H1 (cell line): ENCODE results near the gene MRAP2. TPM values are rescaled to one million over a fixed set of nuclear protein-coding genes. Genes with fewer than 3 reads are reported as not detected.

Source experiments
- CTCF ChIA-PET: fragments of 300-600 bp; sonication (Branson Sonifier 250); formaldehyde crosslinking; loops from one replicate; lab custom pipeline; 2021; ENCODE audit not compliant: partially characterized antibody; lab: Charles Lee
- POLR2A ChIA-PET: fragments of 300-600 bp; sonication (Branson Sonifier 250); formaldehyde crosslinking; loops from one replicate; lab custom pipeline; 2021; ENCODE audit warnings: inconsistent platforms; ENCODE audit not compliant: partially characterized antibody; lab: Charles Lee
- DNase-seq, 2 experiments: peaks; one replicate each; pipeline versions ENCODE4 v3.0.0 to v3.0.0-alpha.2; 2010 to 2022; ENCODE audit warnings: low spot score in 2 of 2, low read depth in 1 of 2, mixed read lengths in 1 of 2
- FAIRE-seq: peaks from 2 replicates; lab custom pipeline; 2011; peaks lifted over from hg19 to GRCh38; lab: Jason Lieb, UNC
- H2AFZ ChIP-seq: 2 replicates; pipeline ENCODE4 v1.8.1; 2012; ENCODE audit warnings: low read length, inconsistent platforms
- H2AK5ac ChIP-seq: 2 replicates; pipeline ENCODE4 v1.6.1; 2013; ENCODE audit warnings: low read depth, low read length
- H2BK120ac ChIP-seq: replicated peaks from 2 replicates; pipeline ENCODE3; 2013; ENCODE audit warnings: low read depth, low read length, inconsistent platforms
- H2BK12ac ChIP-seq: 2 replicates; pipeline ENCODE4 v1.6.1; 2013; ENCODE audit warnings: low read depth, low read length
- H2BK15ac ChIP-seq: 2 replicates; pipeline ENCODE4 v1.6.1; 2013; ENCODE audit warnings: low read length
- H2BK20ac ChIP-seq: 2 replicates; pipeline ENCODE4 v1.6.1; 2013; ENCODE audit warnings: low read length
- H2BK5ac ChIP-seq: 2 replicates; pipeline ENCODE4 v1.6.1; 2013; ENCODE audit warnings: low read depth, low read length
- H3K14ac ChIP-seq: 2 replicates; pipeline ENCODE4 v1.6.1; 2013; ENCODE audit warnings: inconsistent platforms; ENCODE audit not compliant: insufficient read length
- H3K18ac ChIP-seq: 2 replicates; pipeline ENCODE4 v1.6.1; 2013; ENCODE audit warnings: low read length; ENCODE audit errors: extremely low read depth
- H3K23ac ChIP-seq: 2 replicates; pipeline ENCODE4 v1.6.1; 2013; ENCODE audit warnings: inconsistent platforms; ENCODE audit not compliant: insufficient read length
- H3K23me2 ChIP-seq: 2 replicates; pipeline ENCODE4 v1.6.1; 2013; ENCODE audit warnings: low read depth, low read length
- H3K27ac ChIP-seq: 2 replicates; pipeline ENCODE4 v1.6.1; 2011; ENCODE audit warnings: low read depth, low read length, inconsistent platforms
- H3K27me3 ChIP-seq, 4 experiments: replicated peaks in 1 of 4; 1 replicate in 1 of 4; 2 replicates in 3 of 4; pipeline versions ENCODE4 v1.6.1 to v1.8.1; 2011 to 2013; ENCODE audit warnings: low read length in 3 of 4, mild to moderate bottlenecking in 3 of 4, inconsistent platforms in 2 of 4, mixed read lengths in 2 of 4, moderate library complexity in 1 of 4; ENCODE audit not compliant: control insufficient read depth in 3 of 4, insufficient read depth in 3 of 4; ENCODE audit errors: extremely low read depth in 1 of 4
- H3K36me3 ChIP-seq, 4 experiments: 2 replicates each; pipeline versions ENCODE4 v1.6.1 to v1.8.1; 2011 to 2013; ENCODE audit warnings: mild to moderate bottlenecking in 4 of 4, low read length in 3 of 4, moderate library complexity in 2 of 4, control low read depth in 1 of 4, inconsistent platforms in 1 of 4; ENCODE audit not compliant: insufficient read depth in 4 of 4, control insufficient read depth in 2 of 4
- H3K4ac ChIP-seq: replicated peaks from 2 replicates; pipeline ENCODE3; 2013; ENCODE audit warnings: low read length, low read depth, mixed read lengths, inconsistent platforms; ENCODE audit not compliant: insufficient read length
- H3K4me1 ChIP-seq, 4 experiments: replicated peaks in 1 of 4; 1 replicate in 1 of 4; 2 replicates in 3 of 4; pipeline versions ENCODE4 v1.6.1 to v1.8.1; 2011 to 2013; ENCODE audit warnings: low read length in 3 of 4, inconsistent platforms in 2 of 4, mixed read lengths in 1 of 4; ENCODE audit not compliant: insufficient read depth in 4 of 4, control insufficient read depth in 3 of 4
- H3K4me2 ChIP-seq, 2 experiments: 2 replicates each; pipeline versions ENCODE4 v1.6.1 to v1.8.1; 2011 to 2013; ENCODE audit warnings: low read depth in 2 of 2, low read length in 2 of 2, control low read depth in 1 of 2, inconsistent platforms in 1 of 2, mild to moderate bottlenecking in 1 of 2; ENCODE audit not compliant: insufficient read depth in 1 of 2
- H3K4me3 ChIP-seq, 4 experiments: fragments of 200-600, 300-600 bp in 1 of 4; sonication (generic), shearing (Covaris generic), sonication (Bioruptor Twin) in 1 of 4; 2 replicates each; pipeline versions ENCODE4 v1.5.1 to v1.8.1; 2011 to 2016; ENCODE audit warnings: low read length in 4 of 4, low read depth in 3 of 4, control low read depth in 2 of 4, inconsistent platforms in 2 of 4, mild to moderate bottlenecking in 2 of 4, mixed read lengths in 1 of 4, moderate library complexity in 1 of 4; ENCODE audit not compliant: insufficient read depth in 2 of 4; ENCODE audit errors: extremely low read depth in 1 of 4
- H3K56ac ChIP-seq: replicated peaks from 2 replicates; pipeline ENCODE3; 2013; ENCODE audit warnings: low read depth, mild to moderate bottlenecking, mixed read lengths, low read length, inconsistent platforms; ENCODE audit not compliant: insufficient read length
- H3K79me1 ChIP-seq: 2 replicates; pipeline ENCODE4 v1.6.1; 2013; ENCODE audit warnings: low read depth, low read length, control low read depth
- H3K79me2 ChIP-seq, 2 experiments: 2 replicates each; pipeline versions ENCODE4 v1.6.1 to v1.8.1; 2012 to 2013; ENCODE audit warnings: low read length in 2 of 2, mild to moderate bottlenecking in 2 of 2, inconsistent platforms in 1 of 2; ENCODE audit not compliant: insufficient read depth in 2 of 2, control insufficient read depth in 1 of 2
- H3K9ac ChIP-seq, 4 experiments: replicated peaks in 1 of 4; 1 replicate in 1 of 4; 2 replicates in 3 of 4; pipeline versions ENCODE4 v1.6.1 to v1.8.1; 2011 to 2013; ENCODE audit warnings: low read depth in 3 of 4, low read length in 3 of 4, control low read depth in 2 of 4, mild to moderate bottlenecking in 2 of 4, moderate library complexity in 2 of 4, inconsistent platforms in 1 of 4; ENCODE audit errors: extremely low read depth in 1 of 4
- H3K9me3 ChIP-seq, 2 experiments: 2 replicates each; pipeline versions ENCODE4 v1.6.1 to v1.8.1; 2012 to 2013; ENCODE audit warnings: mild to moderate bottlenecking in 2 of 2, moderate library complexity in 2 of 2, control low read depth in 1 of 2, inconsistent platforms in 1 of 2, low read depth in 1 of 2, low read length in 1 of 2, mixed read lengths in 1 of 2; ENCODE audit not compliant: insufficient read depth in 2 of 2
- H4K20me1 ChIP-seq, 2 experiments: replicated peaks in 1 of 2; 2 replicates each; pipeline versions ENCODE3 to v1.8.1; 2011 to 2013; ENCODE audit warnings: inconsistent platforms in 2 of 2, low read length in 2 of 2, mild to moderate bottlenecking in 1 of 2; ENCODE audit not compliant: insufficient read depth in 2 of 2, control insufficient read depth in 1 of 2
- H4K5ac ChIP-seq: 2 replicates; pipeline ENCODE4 v1.6.1; 2013; ENCODE audit warnings: low read length, low read depth, mixed read lengths, inconsistent platforms; ENCODE audit not compliant: insufficient read length
- H4K8ac ChIP-seq: 2 replicates; pipeline ENCODE4 v1.8.0; 2013; ENCODE audit warnings: mild to moderate bottlenecking, moderate library complexity, low read length, inconsistent platforms; ENCODE audit not compliant: insufficient read depth; ENCODE audit errors: extremely low read depth
- H4K91ac ChIP-seq: replicated peaks from 2 replicates; pipeline ENCODE3; 2013; ENCODE audit warnings: low read length, mixed read lengths, inconsistent platforms; ENCODE audit not compliant: insufficient read length
- CHD1 ChIP-seq: IDR thresholded peaks from 2 replicates; pipeline ENCODE4 v1.6.1; 2012; ENCODE audit warnings: low read depth, low read length, improper control_type of control experiment
- EGR1 ChIP-seq: IDR thresholded peaks from 2 replicates; pipeline ENCODE4 v1.6.1; 2011; ENCODE audit warnings: low read depth, low read length, borderline replicate concordance
- EP300 ChIP-seq, 2 experiments: IDR thresholded peaks; 1 replicate in 1 of 2; 2 replicates in 1 of 2; pipeline ENCODE4 v1.6.1; 2011 to 2012; ENCODE audit warnings: low read depth in 2 of 2, low read length in 2 of 2, mild to moderate bottlenecking in 2 of 2, borderline replicate concordance in 1 of 2, inconsistent platforms in 1 of 2, moderate library complexity in 1 of 2
- EZH2 ChIP-seq: fragments of 200-600 bp; sonication (generic); IDR thresholded peaks from 2 replicates; pipeline ENCODE4 v1.7.1; 2012; ENCODE audit warnings: low read depth, mild to moderate bottlenecking, moderate library complexity, low read length, inconsistent platforms; ENCODE audit not compliant: severe bottlenecking
- FOSL1 ChIP-seq: IDR thresholded peaks from 2 replicates; pipeline ENCODE4 v1.6.1; 2011; ENCODE audit warnings: mild to moderate bottlenecking, low read depth, low read length, moderate library complexity; ENCODE audit not compliant: insufficient read depth
- JUN ChIP-seq: IDR thresholded peaks from 2 replicates; pipeline ENCODE4 v1.6.1; 2011; ENCODE audit warnings: low read depth, mild to moderate bottlenecking, improper control_type of control experiment, low read length
- KDM5A ChIP-seq: fragments of 200-600 bp; IDR thresholded peaks from 2 replicates; pipeline ENCODE4 v1.7.1; 2012; ENCODE audit warnings: mild to moderate bottlenecking, low read length, inconsistent platforms, mixed read lengths
- POLR2A ChIP-seq, 2 experiments: IDR thresholded peaks; 1 replicate in 1 of 2; 2 replicates in 1 of 2; pipeline ENCODE4 v1.6.1; 2011; ENCODE audit warnings: low read depth in 2 of 2, low read length in 2 of 2, mild to moderate bottlenecking in 2 of 2; ENCODE audit errors: control extremely low read depth in 1 of 2
- RFX5 ChIP-seq: IDR thresholded peaks from 2 replicates; pipeline ENCODE4 v1.6.1; 2011; ENCODE audit warnings: low read depth, low read length, improper control_type of control experiment, borderline replicate concordance
- SAP30 ChIP-seq: fragments of 300-600 bp; sonication (generic); IDR thresholded peaks from 2 replicates; pipeline ENCODE4 v1.7.1; 2012; ENCODE audit warnings: low read length, moderate library complexity, mild to moderate bottlenecking, inconsistent platforms; ENCODE audit not compliant: insufficient read depth, insufficient replicate concordance
- SP1 ChIP-seq: IDR thresholded peaks from 2 replicates; pipeline ENCODE4 v1.6.1; 2011; ENCODE audit warnings: low read depth, low read length
- WGBS, 2 experiments: shearing (Covaris generic) in 1 of 2; methylation state at CpG; one replicate each; pipeline versions ENCODE4 v1.1.6 to v1.1.7; 2013 to 2015; ENCODE audit warnings: low lambda C conversion rate in 2 of 2, mixed read lengths in 2 of 2, inconsistent platforms in 1 of 2, low coverage in 1 of 2, missing lambda C conversion rate in 1 of 2; ENCODE audit not compliant: insufficient replicate concordance in 2 of 2, insufficient coverage in 1 of 2, insufficient read length in 1 of 2; ENCODE audit errors: extremely low coverage in 1 of 2, missing lambda C conversion rate in 1 of 2; 5-methylcytosine and 5-hydroxymethylcytosine counted together
- polyA plus RNA-seq, 7 experiments: library from polyadenylated mRNA; depleted of rRNA in 3 of 7; stranded (reverse) in 5 of 7; unstranded in 2 of 7; fragments of >200 nt in 5 of 7; fragments of 200-250 nt in 2 of 7; gene quantifications; 1 replicate in 5 of 7; 2 replicates in 1 of 7; 4 replicates in 1 of 7; pipeline versions ENCODE4 v1.2.1 to v1.2.3, GENCODE V29; 2011 to 2013; ENCODE audit warnings: missing spikeins in 2 of 7, mixed read lengths in 2 of 7
- total RNA-seq: library from RNA; stranded (reverse); fragmentation: NEBNext Ultra II Directional; extraction: Animal tissue kit (Norgen Biotek cat#: 25700); gene quantifications from 2 replicates; pipeline ENCODE4 v1.2.1, GENCODE V29; 2021
- TF ChIP-seq, protein P1 (sequence below): IDR thresholded peaks from 2 replicates; pipeline ENCODE4 v1.6.1; 2011; ENCODE audit warnings: low read length, improper control_type of control experiment

The MRAP2 gene
- total and polyA plus RNA-seq, 2 of the 8 experiments (the other 6 are each of a cell fraction or from before 2014, with no cell fraction given) = 5.0 to 11.0 TPM

- no peaks in the 10 kb centered on the region for H3K9me3 ChIP-seq
These were observed 14.3 kb upstream of the MRAP2 start for GRCh38 chr6:84019141-84019841.

More at GRCh38 chr6:84019141-84019841, 14.3 kb upstream of the MRAP2 start:
- no peaks in the 10 kb centered on the region; a peak in 2 of 7 replicates for H3K4me1 ChIP-seq
- no peak overlapping the region for H4K5ac ChIP-seq
- no peak overlapping the region for H2AK5ac ChIP-seq
- H2BK20ac ChIP-seq = no peak overlapping the region
- TF ChIP-seq FOSL1 = no peak
- TF ChIP-seq POLR2A (IDR thresholded peaks at IDR 0.05; ENCODE audit: control extremely low read depth in 1 of 2, low read depth in 2 of 2, low read length in 2 of 2) = no peak
- TF ChIP-seq EGR1 = no peak
- TF ChIP-seq KDM5A = no peak
- TF ChIP-seq SP1 = no peak
- TF ChIP-seq EZH2 = no peak
- TF ChIP-seq EP300 (IDR thresholded peaks at IDR 0.05; ENCODE audit: borderline replicate concordance in 1 of 2, low read depth in 2 of 2, low read length in 2 of 2) = no peak
- TF ChIP-seq RFX5 = no peak
- TF ChIP-seq CHD1 = no peak
- TF ChIP-seq JUN = no peak
- no peak for TF ChIP-seq SAP30
- TF ChIP-seq, protein P1, sequence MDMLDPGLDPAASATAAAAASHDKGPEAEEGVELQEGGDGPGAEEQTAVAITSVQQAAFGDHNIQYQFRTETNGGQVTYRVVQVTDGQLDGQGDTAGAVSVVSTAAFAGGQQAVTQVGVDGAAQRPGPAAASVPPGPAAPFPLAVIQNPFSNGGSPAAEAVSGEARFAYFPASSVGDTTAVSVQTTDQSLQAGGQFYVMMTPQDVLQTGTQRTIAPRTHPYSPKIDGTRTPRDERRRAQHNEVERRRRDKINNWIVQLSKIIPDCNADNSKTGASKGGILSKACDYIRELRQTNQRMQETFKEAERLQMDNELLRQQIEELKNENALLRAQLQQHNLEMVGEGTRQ = no peak
- TF ChIP-seq, all 59 proteins: peak for 0
- H3K18ac ChIP-seq = no peak overlapping the region
- H3K4ac ChIP-seq = no peak overlapping the region
- no peak overlapping the region for H2BK15ac ChIP-seq
- H3K9ac ChIP-seq = no peak overlapping the region
- no peak overlapping the region for H3K23ac ChIP-seq
- no peak overlapping the region for H2BK120ac ChIP-seq
- H4K20me1 ChIP-seq = no peaks in the 10 kb centered on the region
- DNase-seq (no peak), FAIRE-seq (no peak)
- H3K23me2 ChIP-seq = no peaks in the 10 kb centered on the region
- no peak overlapping the region for H2BK5ac ChIP-seq
- WGBS, 2 experiments = 81% methylated on average over 7 of the region's 28 CpGs; no CpG with 5 or more reads in 1 of the 2 experiments
- H3K4me3 ChIP-seq = no peak overlapping the region; a peak in 1 of 8 replicates
- CTCF ChIA-PET = interaction anchor here (0.6 to 0.7 kb wide), 3 partner anchors 137 to 464 kb away, joined by 3 to 5 read pairs (median 4); no protein-coding TSS in a partner anchor
- H3K36me3 ChIP-seq = no peaks in the 10 kb centered on the region
- H2BK12ac ChIP-seq = no peak overlapping the region
- POLR2A ChIA-PET = no interaction called here
- H3K56ac ChIP-seq = no peak overlapping the region
- H3K27ac ChIP-seq = no peak overlapping the region
- no peaks in the 10 kb centered on the region for H3K79me2 ChIP-seq
- H4K8ac ChIP-seq = no peak overlapping the region
- no peak overlapping the region for H4K91ac ChIP-seq
- H2AFZ ChIP-seq = peak overlapping the region; percentile 98
- H3K27me3 ChIP-seq = no peaks in the 10 kb centered on the region
- H3K4me2 ChIP-seq = peak overlapping the region; percentile 17 to 41; a peak in 3 of 4 replicates
- H3K14ac ChIP-seq = no peak overlapping the region
- H3K79me1 ChIP-seq = no peaks in the 10 kb centered on the region
